Gastrocnemius medialis (tissue), 4 donors: ENCODE data around the gene MANEAL. TPM values are rescaled to one million over a fixed set of nuclear protein-coding genes. Genes with fewer than 3 reads are reported as not detected.

Experiments
- ATAC-seq, 2 donors: fragments of 150-250 bp; one replicate each; pipeline ENCODE4 v1.9.1; 2016
- DNase-seq, 2 donors: peaks; one replicate each; pipeline ENCODE4 v3.0.0-alpha.2; 2019
- H3K27ac ChIP-seq, 4 donors: fragments of 200-600 bp; sonication (generic); 1 replicate in 1 of 4; 2 replicates in 3 of 4; pipeline ENCODE4 v1.5.1; 2016 to 2018; ENCODE audit warnings: mild to moderate bottlenecking in 2 of 4, moderate library complexity in 1 of 4
- H3K27me3 ChIP-seq, 3 donors: fragments of 200-600 bp; sonication (generic) in 2 of 3; 1 replicate in 1 of 3; 2 replicates in 2 of 3; pipeline versions ENCODE4 v1.5.1 to v1.6.0; 2016 to 2019; ENCODE audit warnings: mild to moderate bottlenecking in 1 of 3, moderate library complexity in 1 of 3
- H3K36me3 ChIP-seq, 2 donors: fragments of 200-600 bp; sonication (generic) in 1 of 2; one replicate each; pipeline ENCODE4 v1.5.1; 2017 to 2018
- H3K4me1 ChIP-seq, 2 donors: fragments of 200-600 bp; sonication (generic) in 1 of 2; one replicate each; pipeline ENCODE4 v1.5.1; 2016 to 2017; ENCODE audit warnings: mild to moderate bottlenecking in 2 of 2
- H3K4me3 ChIP-seq, 4 donors: fragments of 200-600 bp; sonication (generic) in 3 of 4; 1 replicate in 1 of 4; 2 replicates in 3 of 4; pipeline ENCODE4 v1.5.1; 2016 to 2019; ENCODE audit warnings: mild to moderate bottlenecking in 2 of 4
- H3K9me3 ChIP-seq, 3 donors: fragments of 200-600 bp; sonication (generic) in 2 of 3; 1 replicate in 1 of 3; 2 replicates in 2 of 3; pipeline ENCODE4 v1.5.1; 2016 to 2019
- CTCF ChIP-seq, 5 experiments: fragments of 450-650 bp in 3 of 5; fragments of 200-600 bp in 2 of 5; sonication (generic) in 2 of 5; IDR thresholded peaks in 4 of 5; conservative IDR thresholded peaks in 1 of 5; 1 replicate in 4 of 5; 2 replicates in 1 of 5; pipeline ENCODE4 v1.5.1; 2016 to 2019; ENCODE audit warnings: antibody characterized with exemption in 5 of 5, mild to moderate bottlenecking in 3 of 5, moderate library complexity in 3 of 5
- POLR2A ChIP-seq, 2 donors: fragments of 450-650 bp; IDR thresholded peaks; one replicate each; pipeline ENCODE4 v1.6.1; 2017; ENCODE audit warnings: antibody characterized with exemption in 2 of 2, mild to moderate bottlenecking in 2 of 2, moderate library complexity in 2 of 2
- in situ Hi-C, 4 donors: fragments of 200-750 bp; cut with MboI; loops; one replicate each; pipeline versions ENCODE4 v1.15.0 to v1.8.0; 2017; ENCODE audit warnings: low sequenced_read_pairs in 4 of 4
- intact Hi-C: fragments of 100-400 bp; cut with DNase I; formaldehyde crosslinking; loops from one replicate; pipeline ENCODE4 v1.15.1; 2023; ENCODE audit warnings: low total_unique reads
- total RNA-seq, 4 donors: library from RNA; depleted of rRNA; stranded (reverse); fragments of >200 nt; gene quantifications; one replicate each; pipeline versions ENCODE4 v1.1.0 to v1.2.3, GENCODE V29; 2016

MANEAL gene
- total RNA-seq, 4 donors from 2014 or later: 2.3 to 9.9 (median 4.0) TPM

- H3K4me1 ChIP-seq: no peaks in the 10 kb centered on the region
- intact Hi-C loops: no loop called here
- H3K36me3 ChIP-seq: no peaks in the 10 kb centered on the region
- TF ChIP-seq POLR2A (IDR thresholded peaks at IDR 0.05) (no peak), CTCF (IDR thresholded peaks at IDR 0.05 in 4 of 5, conservative IDR thresholded peaks at IDR 0.05 in 1 of 5) (no peak)
- DNase-seq (no peak), ATAC-seq (no peak)
- no peak overlapping the region for H3K4me3 ChIP-seq
- peaks cover 41 to 47% (median 45%) of the 10 kb centered on the region in 3 donors for H3K27me3 ChIP-seq
- no peak overlapping the region for H3K27ac ChIP-seq
- H3K9me3 ChIP-seq: no peaks in the 10 kb centered on the region
- in situ Hi-C loops: no loop called here
These were observed 40.8 kb upstream of the MANEAL start for GRCh38 chr1:37752583-37753471.

GRCh38 chr1:37753473-37754321 is 40.0 kb upstream of the MANEAL start:
- in situ Hi-C loops: no loop called here
- intact Hi-C loops: no loop called here
- DNase-seq (no peak), ATAC-seq (no peak)
- Histone ChIP-seq H3K4me3 (no peak overlapping the region), H3K27me3 (peaks cover 41 to 47% (median 45%) of the 10 kb centered on the region in 3 donors), H3K27ac (no peak overlapping the region), H3K36me3 (no peaks in the 10 kb centered on the region), H3K4me1 (no peaks in the 10 kb centered on the region), H3K9me3 (no peaks in the 10 kb centered on the region)
- TF ChIP-seq POLR2A (IDR thresholded peaks at IDR 0.05) (no peak), CTCF (IDR thresholded peaks at IDR 0.05 in 4 of 5, conservative IDR thresholded peaks at IDR 0.05 in 1 of 5) (no peak)

- Histone ChIP-seq H3K4me1 (no peaks in the 10 kb centered on the region), H3K4me3 (no peak overlapping the region), H3K9me3 (no peaks in the 10 kb centered on the region), H3K27ac (no peak overlapping the region), H3K27me3 (peaks cover 35 to 42% (median 40%) of the 10 kb centered on the region in 3 donors), H3K36me3 (no peaks in the 10 kb centered on the region)
- in situ Hi-C loops (no loop called here), intact Hi-C loops (no loop called here)
- TF ChIP-seq POLR2A (IDR thresholded peaks at IDR 0.05) (no peak), CTCF (IDR thresholded peaks at IDR 0.05 in 4 of 5, conservative IDR thresholded peaks at IDR 0.05 in 1 of 5) (no peak)
- DNase-seq (no peak), ATAC-seq (no peak)
These were observed 38.4 kb upstream of the MANEAL start for GRCh38 chr1:37755290-37755689.

- intact Hi-C loops (no loop called here), in situ Hi-C loops (no loop called here)
- Histone ChIP-seq H3K9me3 (no peaks in the 10 kb centered on the region), H3K27me3 (peaks cover 28 to 35% (median 33%) of the 10 kb centered on the region in 3 donors), H3K4me1 (no peaks in the 10 kb centered on the region), H3K27ac (no peak overlapping the region), H3K36me3 (no peaks in the 10 kb centered on the region), H3K4me3 (no peak overlapping the region)
- no peak for ATAC-seq
- no peak for TF ChIP-seq POLR2A (IDR thresholded peaks at IDR 0.05)
- no peak for TF ChIP-seq CTCF (IDR thresholded peaks at IDR 0.05 in 4 of 5, conservative IDR thresholded peaks at IDR 0.05 in 1 of 5)
- DNase-seq: no peak
These were observed 37.6 kb upstream of the MANEAL start for GRCh38 chr1:37755951-37756560.
